Stimulated activated CD8-positive, alpha-beta memory T cell treated with anti-CD3 and anti-CD28 coated beads, Interleukin-7, amount 100 ng/mL, for 4 hours (primary cell): ENCODE measurements around the gene ZNF367.
"Not testable (repeated sequence)": the region's sequence is repeated elsewhere in the genome, so short reads cannot be mapped to it uniquely, and the experiment has no call there.

Experiments
- DNase-seq, 2 donors: peaks; one replicate each; pipeline ENCODE4 v3.0.0-alpha.2; 2020; ENCODE audit warnings: low read depth in 2 of 2

ZNF367 gene

DNA sequence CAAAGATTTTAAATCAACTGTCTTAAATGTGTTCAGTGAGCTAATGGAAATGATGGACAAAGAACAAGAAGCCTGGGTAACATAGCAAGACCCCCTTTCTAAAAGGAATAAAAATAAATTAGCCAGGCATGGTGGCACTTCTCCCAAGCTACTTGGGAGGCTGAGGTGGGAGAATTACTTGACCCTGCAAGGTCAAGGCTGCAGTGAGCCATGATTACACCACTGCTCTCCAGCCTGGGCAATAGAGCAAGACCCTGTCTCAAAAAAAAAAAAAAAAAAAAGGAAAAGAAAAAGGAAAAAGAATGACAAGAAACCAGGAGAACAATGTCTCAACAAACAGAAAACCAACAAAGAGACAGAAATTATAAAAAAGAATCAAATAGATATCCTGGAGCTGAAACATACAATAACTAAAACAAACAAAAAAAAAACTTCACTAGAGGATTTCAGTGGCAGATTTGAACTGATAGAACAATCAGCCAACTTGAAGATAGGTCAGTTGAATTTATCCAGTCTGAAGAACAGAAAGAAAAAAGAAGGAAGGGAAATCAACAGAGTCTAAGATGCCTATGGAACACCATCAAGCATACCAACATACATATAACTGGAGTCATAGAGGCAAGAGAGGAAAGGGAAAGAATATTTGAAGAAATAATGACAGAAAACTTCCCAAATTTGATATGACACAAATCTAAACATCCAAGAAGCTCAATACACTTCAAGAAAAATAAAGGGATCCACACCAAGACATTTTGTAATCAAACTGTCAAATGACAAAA is 17.8 kb downstream of the ZNF367 start:
- DNase-seq, result no peak

DNA sequence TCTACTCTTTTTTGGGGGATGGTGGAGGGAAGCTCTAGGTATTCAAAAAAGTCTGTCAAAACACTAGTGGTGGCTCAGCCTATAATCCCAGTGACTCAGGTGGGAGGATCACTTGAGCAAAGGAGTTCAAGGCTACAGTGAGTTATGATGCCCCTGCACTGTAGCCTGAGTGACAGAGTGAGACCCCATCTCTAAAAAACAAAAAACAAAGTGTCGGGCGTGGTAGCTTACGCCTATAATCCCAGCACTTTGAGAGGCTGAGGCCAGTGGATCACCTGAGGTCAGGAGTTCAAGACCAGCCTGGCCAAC is 18.9 kb downstream of the ZNF367 start:
- DNase-seq, result no peak

DNA sequence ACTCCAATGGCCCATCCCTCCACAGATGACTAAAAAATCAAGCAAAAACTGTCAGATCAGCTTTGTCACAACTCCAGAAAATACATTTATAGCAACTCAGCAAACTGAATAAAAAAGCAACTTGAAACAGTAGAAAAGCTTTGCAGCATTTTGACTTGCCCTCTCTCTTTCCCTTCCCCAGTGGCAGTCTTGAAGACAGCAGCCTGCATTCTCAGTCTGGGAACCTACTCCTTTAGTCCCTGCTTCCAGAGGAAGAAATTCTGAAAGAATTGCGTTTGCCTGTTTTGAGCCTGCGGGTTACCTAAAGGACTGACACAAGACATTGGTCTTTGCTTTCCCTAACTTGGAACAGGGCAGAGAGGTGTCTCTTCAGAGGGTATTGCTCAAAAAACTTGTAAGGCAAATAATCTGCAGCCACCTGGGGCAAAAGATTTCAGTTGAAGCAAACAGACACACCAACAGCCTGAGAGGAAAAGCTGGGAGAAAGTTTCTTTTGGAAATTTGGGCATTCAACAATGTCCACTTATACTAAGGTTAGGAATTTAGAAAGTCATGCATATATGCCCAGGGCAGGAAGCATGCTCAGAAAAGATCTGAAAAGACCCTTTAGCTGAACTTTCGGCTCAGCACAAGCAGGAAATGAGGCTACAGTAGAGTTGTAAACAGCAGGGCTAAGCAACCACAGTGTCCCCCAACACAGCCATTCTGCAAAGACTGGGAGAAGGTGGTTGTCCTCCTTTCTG is 19.4 kb downstream of the ZNF367 start:
- DNase-seq, result no peak

GRCh38 chr9:96395964-96396363 is 22.2 kb downstream of the ZNF367 start:
- no peak for DNase-seq

GRCh38 chr9:96394832-96395496 is 23.2 kb downstream of the ZNF367 start:
- no peak for DNase-seq

DNA sequence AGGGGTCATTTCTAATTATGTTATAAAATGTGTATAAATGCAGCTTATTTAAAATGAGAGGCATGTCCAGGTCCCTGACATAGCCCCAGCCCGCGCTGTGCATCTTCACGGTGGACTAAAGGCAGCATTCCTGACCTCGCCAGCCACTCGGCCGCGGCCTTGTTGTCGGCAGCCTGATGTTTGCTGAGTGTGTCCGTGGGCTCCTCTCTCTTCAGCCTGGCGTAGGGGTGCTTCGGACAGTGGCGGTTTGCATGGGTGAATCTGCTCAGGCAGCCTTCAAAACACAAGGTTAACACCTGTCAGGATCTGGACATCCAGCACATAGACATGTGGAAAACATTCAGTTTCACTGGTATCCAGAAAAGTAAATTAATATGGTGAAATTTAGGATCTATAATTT is 25.9 kb downstream of the ZNF367 start:
- no peak for DNase-seq

- DNase-seq, result no peak
Observed at GRCh38 chr9:96391021-96391765, 27.0 kb downstream of the ZNF367 start.

GRCh38 chr9:96388144-96388543 is 30.0 kb downstream of the ZNF367 start:
- DNase-seq, result no peak

- DNase-seq, result no peak
Observed at GRCh38 chr9:96386157-96386556, 32.0 kb downstream of the ZNF367 start.

DNA sequence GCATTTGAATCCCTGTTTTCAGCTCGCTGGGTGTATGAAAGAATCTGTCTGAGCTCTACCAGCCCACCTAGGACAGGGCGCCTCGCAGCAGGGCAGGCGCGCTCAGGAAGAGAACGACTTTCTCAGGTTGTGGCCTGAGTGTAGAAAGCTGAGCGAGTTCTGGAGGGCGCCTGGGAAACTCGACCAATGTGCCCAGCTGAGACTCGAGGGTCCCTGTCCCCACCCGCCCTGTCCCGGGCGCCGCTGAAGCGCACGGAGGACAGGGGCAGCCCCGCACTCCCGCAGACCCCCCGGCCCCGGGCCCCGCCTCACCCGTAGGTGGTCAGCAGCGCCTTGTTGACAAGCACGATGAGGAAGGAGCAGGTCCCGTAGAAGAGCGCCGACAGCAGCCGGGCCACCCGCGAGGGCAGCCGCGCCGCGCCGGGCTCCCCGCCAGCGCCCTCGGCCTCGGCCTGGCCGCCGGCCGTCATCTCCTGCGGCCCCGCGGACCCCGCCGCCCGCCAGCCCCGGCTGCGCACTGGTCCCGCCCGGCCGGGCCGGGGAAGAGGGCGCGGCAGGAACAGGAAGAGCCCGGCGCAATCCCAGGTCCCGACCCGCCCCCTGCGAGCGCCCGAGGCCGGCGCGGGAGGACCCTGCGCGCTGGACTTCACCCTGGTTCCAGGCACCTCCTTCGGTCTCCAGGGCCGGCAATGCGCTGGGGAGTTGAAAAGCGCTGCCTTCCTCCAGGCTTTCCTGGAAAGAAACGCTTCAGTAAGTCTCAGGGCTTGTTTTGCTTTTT is 34.8 kb downstream of the ZNF367 start, which contains the start of gene SLC35D2:
Gene SLC35D2, minus strand, starts transcription at position 547 of the 778 bp plus-strand sequence. Its CDS starts 77 bp downstream, at position 470.
- no peak for DNase-seq

DNA sequence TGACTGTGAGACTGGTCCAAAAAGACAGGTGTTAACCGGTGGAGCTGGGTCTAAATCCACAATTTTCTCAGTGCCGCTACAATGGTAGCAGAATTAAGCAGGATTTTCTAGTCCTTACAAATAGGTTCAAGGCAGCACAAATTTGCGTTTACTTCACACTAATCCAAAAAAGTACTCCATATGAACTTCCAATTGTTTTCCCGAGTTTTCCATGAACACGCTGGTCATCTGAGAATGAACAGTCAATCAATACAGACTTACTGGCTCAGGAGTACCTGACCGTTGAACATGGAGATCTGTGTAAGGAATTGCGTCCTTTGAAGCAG is 35.4 kb downstream of the ZNF367 start:
- no peak for DNase-seq

GRCh38 chr9:96382175-96382574 is 36.0 kb downstream of the ZNF367 start:
- no peak for DNase-seq

- no peak for DNase-seq
Observed at GRCh38 chr9:96381696-96382095, 36.5 kb downstream of the ZNF367 start.

- no peak for DNase-seq
Observed at GRCh38 chr9:96381125-96381524, 37.0 kb downstream of the ZNF367 start.

DNA sequence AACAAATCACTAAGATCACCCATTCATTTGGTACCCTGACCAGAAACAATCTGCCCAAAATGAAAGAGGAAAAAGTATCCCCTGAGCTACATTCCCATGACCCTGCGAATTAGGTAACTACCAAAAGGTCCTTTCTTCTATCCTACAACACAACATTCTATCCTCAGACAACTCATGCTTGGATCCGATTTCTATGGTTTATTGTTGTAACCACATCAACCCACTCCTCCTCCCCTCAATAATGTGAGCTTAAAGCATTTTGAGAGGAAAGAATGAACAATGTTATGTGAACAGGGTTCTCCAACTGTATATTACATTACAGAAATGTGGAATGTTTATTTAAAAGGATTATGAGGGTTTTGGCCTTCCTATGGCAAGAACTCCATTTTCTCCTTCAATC is 38.7 kb downstream of the ZNF367 start:
- DNase-seq, result no peak

- no peak for DNase-seq
Observed at GRCh38 chr9:96378187-96378586, 40.0 kb downstream of the ZNF367 start.

- DNase-seq, result no peak
Observed at GRCh38 chr9:96376891-96377874, 41.0 kb downstream of the ZNF367 start.

GRCh38 chr9:96375507-96375906 is 42.7 kb downstream of the ZNF367 start:
- DNase-seq, result not testable (repeated sequence)

GRCh38 chr9:96367943-96368342 is 50.2 kb downstream of the ZNF367 start:
- no peak for DNase-seq
